ENCODE measurements around the gene DNLZ. TPM values are rescaled to one million over a fixed set of nuclear protein-coding genes. Genes with fewer than 3 reads are reported as not detected.

Gene DNLZ
- total and polyA plus RNA-seq, 2 donors (not counting 1 experiment from before 2014, with no cell fraction given), result 23.0 to 42.0 TPM

DNA sequence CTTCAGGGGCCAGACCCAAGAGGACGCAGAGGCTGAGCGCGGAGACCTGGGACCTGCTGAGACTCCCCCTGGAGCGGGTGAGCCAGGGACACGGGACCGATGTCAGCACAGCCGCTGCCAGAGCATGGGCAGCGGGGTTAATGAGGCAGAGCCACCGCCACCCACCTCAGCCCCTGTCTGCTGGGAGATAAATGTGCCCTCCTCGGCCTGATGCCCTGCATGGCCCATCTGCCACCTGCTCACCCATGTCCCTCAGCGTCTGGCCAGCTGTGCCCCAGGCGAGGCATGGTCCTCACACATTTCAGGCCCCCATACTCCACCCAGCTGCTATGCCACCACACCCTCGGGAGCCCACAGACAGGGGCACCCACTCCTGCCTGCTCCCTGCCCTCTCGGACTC is 14.9 kb downstream of the DNLZ start:
- 61% methylated on average over 14 of the region's 14 CpGs for WGBS (ENCODE audit: insufficient coverage)
- Histone ChIP-seq H3K79me2 (ENCODE audit: control insufficient read depth, insufficient read depth, low read length) (no peaks in the 10 kb centered on the region), H2AFZ (ENCODE audit: insufficient read depth, low read depth, low read length, poor library complexity, severe bottlenecking) (no peak overlapping the region), H3K9me3 (ENCODE audit: control extremely low read depth in 1 of 3, control insufficient read depth in 2 of 3, insufficient read depth in 1 of 3, low read length in 2 of 3) (no peaks in the 10 kb centered on the region), H3K27ac (ENCODE audit: low read length in 2 of 2) (no peak overlapping the region), H3K4me2 (replicated peaks; ENCODE audit: low read depth, low read length, poor library complexity, severe bottlenecking) (no peak overlapping the region), H3K27me3 (replicated peaks in 1 of 4; ENCODE audit: control extremely low read depth in 1 of 4, control insufficient read depth in 3 of 4, insufficient read depth in 4 of 4, low read length in 3 of 4) (no peaks in the 10 kb centered on the region), H3K4me1 (ENCODE audit: control insufficient read depth in 2 of 2, insufficient read depth in 2 of 2, low read length in 2 of 2) (no peaks in the 10 kb centered on the region), H3K9ac (ENCODE audit: low read length) (no peak overlapping the region), H3K4me3 (ENCODE audit: control extremely low read depth in 1 of 5, extremely low read depth in 1 of 5, insufficient read depth in 1 of 5, low read depth in 2 of 5, low read length in 4 of 5) (no peak overlapping the region), H3K36me3 (replicated peaks in 1 of 2; ENCODE audit: control extremely low read depth in 1 of 2, control insufficient read depth in 1 of 2, extremely low read depth in 1 of 2, insufficient read depth in 2 of 2, low read length in 1 of 2) (no peaks in the 10 kb centered on the region), H4K20me1 (ENCODE audit: control insufficient read depth, insufficient read depth, low read length, poor library complexity, severe bottlenecking) (no peaks in the 10 kb centered on the region)
- ATAC-seq (ENCODE audit: low read depth) (no peak), DNase-seq (no peak)
- no peak overlapping the region for H3K27ac Mint-ChIP-seq
- H3K9me3 Mint-ChIP-seq (ENCODE audit: insufficient read depth), result no peaks in the 10 kb centered on the region
- intact Hi-C loops (cut with micrococcal nuclease), result no loop called here
- ChIA-PET CTCF (no interaction called here), POLR2A (no interaction called here)
- H3K27me3 Mint-ChIP-seq, result no peaks in the 10 kb centered on the region
- no peak for TF ChIP-seq EZH2 (IDR thresholded peaks at IDR 0.05; ENCODE audit: borderline replicate concordance, insufficient read depth, low read depth, low read length, poor library complexity, severe bottlenecking)
- TF ChIP-seq, protein P1, sequence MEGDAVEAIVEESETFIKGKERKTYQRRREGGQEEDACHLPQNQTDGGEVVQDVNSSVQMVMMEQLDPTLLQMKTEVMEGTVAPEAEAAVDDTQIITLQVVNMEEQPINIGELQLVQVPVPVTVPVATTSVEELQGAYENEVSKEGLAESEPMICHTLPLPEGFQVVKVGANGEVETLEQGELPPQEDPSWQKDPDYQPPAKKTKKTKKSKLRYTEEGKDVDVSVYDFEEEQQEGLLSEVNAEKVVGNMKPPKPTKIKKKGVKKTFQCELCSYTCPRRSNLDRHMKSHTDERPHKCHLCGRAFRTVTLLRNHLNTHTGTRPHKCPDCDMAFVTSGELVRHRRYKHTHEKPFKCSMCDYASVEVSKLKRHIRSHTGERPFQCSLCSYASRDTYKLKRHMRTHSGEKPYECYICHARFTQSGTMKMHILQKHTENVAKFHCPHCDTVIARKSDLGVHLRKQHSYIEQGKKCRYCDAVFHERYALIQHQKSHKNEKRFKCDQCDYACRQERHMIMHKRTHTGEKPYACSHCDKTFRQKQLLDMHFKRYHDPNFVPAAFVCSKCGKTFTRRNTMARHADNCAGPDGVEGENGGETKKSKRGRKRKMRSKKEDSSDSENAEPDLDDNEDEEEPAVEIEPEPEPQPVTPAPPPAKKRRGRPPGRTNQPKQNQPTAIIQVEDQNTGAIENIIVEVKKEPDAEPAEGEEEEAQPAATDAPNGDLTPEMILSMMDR (IDR thresholded peaks at IDR 0.05), result no peak
- no peaks in the 10 kb centered on the region for H3K4me1 Mint-ChIP-seq
- H3K4me3 Mint-ChIP-seq, result no peak overlapping the region

DNA sequence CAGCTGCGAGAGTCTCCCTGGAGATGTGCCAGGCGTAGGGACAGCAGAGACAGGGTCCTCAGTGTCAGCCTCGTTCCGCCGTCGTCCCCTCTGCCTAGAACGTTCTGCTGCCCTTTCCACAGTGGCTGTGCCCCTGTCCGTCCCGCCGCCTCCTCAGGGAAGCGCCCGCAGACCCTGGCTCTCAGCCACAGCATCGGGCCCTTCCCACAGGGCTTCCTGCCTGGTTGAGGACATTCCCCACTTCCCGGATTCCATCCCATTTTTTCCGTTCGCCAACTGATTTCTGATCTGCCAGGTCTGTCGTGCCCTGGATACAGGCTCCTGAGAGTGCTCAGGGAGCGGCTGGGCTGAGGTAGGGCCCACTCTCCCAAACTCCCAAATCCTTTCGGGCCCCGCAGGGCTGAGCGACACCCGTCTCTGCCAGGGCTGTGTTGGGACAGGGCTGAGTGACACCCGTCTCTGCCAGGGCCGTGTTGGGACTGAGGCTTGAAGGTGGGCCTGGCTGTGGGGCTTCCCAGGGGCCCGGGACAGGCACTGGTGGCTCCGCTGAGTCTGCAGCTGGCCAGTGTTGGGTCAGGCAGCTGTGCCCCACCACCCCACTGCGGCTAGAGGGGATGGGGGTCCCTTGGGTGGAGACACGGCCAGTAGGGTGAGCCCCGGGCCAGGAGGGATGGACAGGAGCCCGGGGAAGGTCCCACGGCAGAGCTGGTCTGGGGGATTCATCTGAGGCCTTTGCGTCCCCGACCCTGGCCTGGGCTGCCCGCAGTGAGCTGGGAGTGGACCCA is 15.9 kb downstream of the DNLZ start:
- no peak for DNase-seq
- peaks cover 1 to 4% of the 10 kb centered on the region in 2 donors for H3K4me1 ChIP-seq (ENCODE audit: control insufficient read depth in 2 of 2, insufficient read depth in 2 of 2, low read length in 2 of 2)
- H4K20me1 ChIP-seq (ENCODE audit: control insufficient read depth, insufficient read depth, low read length, poor library complexity, severe bottlenecking), result no peaks in the 10 kb centered on the region
- POLR2A ChIA-PET, result no interaction called here
- H3K9ac ChIP-seq (ENCODE audit: low read length), result no peak overlapping the region
- Mint-ChIP-seq H3K9me3 (ENCODE audit: insufficient read depth) (no peaks in the 10 kb centered on the region), H3K4me3 (no peak overlapping the region), H3K27me3 (no peaks in the 10 kb centered on the region), H3K27ac (no peak overlapping the region), H3K4me1 (peaks cover 5% of the 10 kb centered on the region)
- CTCF ChIA-PET, result no interaction called here
- no peak overlapping the region for H3K4me2 ChIP-seq (replicated peaks; ENCODE audit: low read depth, low read length, poor library complexity, severe bottlenecking)
- H2AFZ ChIP-seq (ENCODE audit: insufficient read depth, low read depth, low read length, poor library complexity, severe bottlenecking), result no peak overlapping the region
- intact Hi-C loops (cut with micrococcal nuclease), result no loop called here
- H3K36me3 ChIP-seq (replicated peaks in 1 of 2; ENCODE audit: control extremely low read depth in 1 of 2, control insufficient read depth in 1 of 2, extremely low read depth in 1 of 2, insufficient read depth in 2 of 2, low read length in 1 of 2), result no peaks in the 10 kb centered on the region
- no peak overlapping the region for H3K4me3 ChIP-seq (ENCODE audit: control extremely low read depth in 1 of 5, extremely low read depth in 1 of 5, insufficient read depth in 1 of 5, low read depth in 2 of 5, low read length in 4 of 5)
- H3K9me3 ChIP-seq (ENCODE audit: control extremely low read depth in 1 of 3, control insufficient read depth in 2 of 3, insufficient read depth in 1 of 3, low read length in 2 of 3), result no peaks in the 10 kb centered on the region
- no peaks in the 10 kb centered on the region for H3K27me3 ChIP-seq (replicated peaks in 1 of 4; ENCODE audit: control extremely low read depth in 1 of 4, control insufficient read depth in 3 of 4, insufficient read depth in 4 of 4, low read length in 3 of 4)
- no peak overlapping the region for H3K27ac ChIP-seq (ENCODE audit: low read length in 2 of 2)
- no peak for TF ChIP-seq EZH2 (IDR thresholded peaks at IDR 0.05; ENCODE audit: borderline replicate concordance, insufficient read depth, low read depth, low read length, poor library complexity, severe bottlenecking)
- TF ChIP-seq, protein P1 (IDR thresholded peaks at IDR 0.05), result no peak
- H3K79me2 ChIP-seq (ENCODE audit: control insufficient read depth, insufficient read depth, low read length), result no peaks in the 10 kb centered on the region
- no peak for ATAC-seq (ENCODE audit: low read depth)
- WGBS (ENCODE audit: insufficient coverage), result 91% methylated on average over 33 of the region's 34 CpGs
